ENCODE results near the gene AGXT2.

DNA sequence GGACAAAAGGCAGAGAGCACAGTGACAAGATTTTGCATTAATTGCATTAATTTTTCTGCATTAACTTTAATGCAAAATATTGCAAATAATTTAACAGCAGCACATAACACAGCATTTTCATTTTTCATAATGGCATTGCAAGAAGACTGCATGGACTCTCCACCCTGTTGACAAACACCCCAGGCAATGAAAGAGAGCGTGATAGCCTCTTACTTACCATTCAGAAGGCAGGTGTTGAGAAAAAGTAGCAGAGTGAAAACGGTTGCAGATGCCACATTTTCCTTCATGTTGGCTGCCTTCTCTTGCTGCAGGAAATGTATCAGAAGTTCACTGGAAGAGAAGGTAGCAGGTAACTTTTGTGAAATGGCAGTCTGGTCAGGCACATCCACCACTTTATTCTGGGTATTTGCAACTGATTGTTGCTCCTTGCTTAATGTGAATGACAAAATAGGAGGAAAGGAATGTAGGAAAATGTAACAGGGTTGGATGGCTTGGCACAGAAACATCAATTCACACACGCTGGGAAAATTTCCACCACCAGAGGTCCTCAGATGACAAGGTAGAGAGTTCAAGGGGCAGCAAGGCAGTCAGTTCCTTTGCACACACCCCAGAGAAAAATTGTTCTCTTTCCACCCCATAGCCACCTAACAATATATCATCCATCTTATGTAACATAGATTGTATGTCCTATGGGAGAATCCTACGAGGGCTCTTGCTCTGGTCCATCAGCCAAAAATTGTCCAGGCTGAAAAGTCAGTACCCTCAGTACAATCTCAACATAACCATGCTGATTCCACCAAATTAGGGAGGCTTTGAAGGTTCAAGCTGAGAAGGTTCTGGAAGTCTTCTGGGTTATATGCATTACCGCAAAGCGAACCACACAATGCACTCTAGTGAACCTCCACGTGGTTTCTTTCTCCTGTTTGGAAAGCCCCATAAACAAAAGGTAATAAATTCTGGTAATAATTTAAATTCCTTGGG lies 41.9 kb upstream of the AGXT2 start:
- TF ChIP-seq, protein P1, sequence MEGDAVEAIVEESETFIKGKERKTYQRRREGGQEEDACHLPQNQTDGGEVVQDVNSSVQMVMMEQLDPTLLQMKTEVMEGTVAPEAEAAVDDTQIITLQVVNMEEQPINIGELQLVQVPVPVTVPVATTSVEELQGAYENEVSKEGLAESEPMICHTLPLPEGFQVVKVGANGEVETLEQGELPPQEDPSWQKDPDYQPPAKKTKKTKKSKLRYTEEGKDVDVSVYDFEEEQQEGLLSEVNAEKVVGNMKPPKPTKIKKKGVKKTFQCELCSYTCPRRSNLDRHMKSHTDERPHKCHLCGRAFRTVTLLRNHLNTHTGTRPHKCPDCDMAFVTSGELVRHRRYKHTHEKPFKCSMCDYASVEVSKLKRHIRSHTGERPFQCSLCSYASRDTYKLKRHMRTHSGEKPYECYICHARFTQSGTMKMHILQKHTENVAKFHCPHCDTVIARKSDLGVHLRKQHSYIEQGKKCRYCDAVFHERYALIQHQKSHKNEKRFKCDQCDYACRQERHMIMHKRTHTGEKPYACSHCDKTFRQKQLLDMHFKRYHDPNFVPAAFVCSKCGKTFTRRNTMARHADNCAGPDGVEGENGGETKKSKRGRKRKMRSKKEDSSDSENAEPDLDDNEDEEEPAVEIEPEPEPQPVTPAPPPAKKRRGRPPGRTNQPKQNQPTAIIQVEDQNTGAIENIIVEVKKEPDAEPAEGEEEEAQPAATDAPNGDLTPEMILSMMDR (conservative IDR thresholded peaks at IDR 0.05), result peak; percentile 80
- no peak for TF ChIP-seq EZH2 (IDR thresholded peaks at IDR 0.05; ENCODE audit: low read depth)
